AG08395 (cell line): ENCODE data around the gene TCEAL6.
A peak's percentile ranks its signal among the peaks of the same experiment; 100 is the strongest.
"Not testable (repeated sequence)": the region's sequence is repeated elsewhere in the genome, so short reads cannot be mapped to it uniquely, and the experiment has no call there.

Experiments used
- DNase-seq: peaks from one replicate; pipeline ENCODE4 v3.0.0; 2012; ENCODE audit warnings: mixed read lengths, low spot score

The TCEAL6 gene

GRCh38 chrX:102142274-102142673 is at the start of gene TCEAL6:
Gene TCEAL6 (minus strand): TSS chrX:102142481.
- not testable (repeated sequence) for DNase-seq

- no peak for DNase-seq
Measured at GRCh38 chrX:102185967-102186720, 43.9 kb upstream of the TCEAL6 start.

- no peak for DNase-seq
Measured at GRCh38 chrX:102155806-102156179, 13.5 kb upstream of the TCEAL6 start, which contains the start of gene BEX5. Gene BEX5 (minus strand): TSS chrX:102155977. CDS start chrX:102154265, 1,712 bp downstream.

DNA sequence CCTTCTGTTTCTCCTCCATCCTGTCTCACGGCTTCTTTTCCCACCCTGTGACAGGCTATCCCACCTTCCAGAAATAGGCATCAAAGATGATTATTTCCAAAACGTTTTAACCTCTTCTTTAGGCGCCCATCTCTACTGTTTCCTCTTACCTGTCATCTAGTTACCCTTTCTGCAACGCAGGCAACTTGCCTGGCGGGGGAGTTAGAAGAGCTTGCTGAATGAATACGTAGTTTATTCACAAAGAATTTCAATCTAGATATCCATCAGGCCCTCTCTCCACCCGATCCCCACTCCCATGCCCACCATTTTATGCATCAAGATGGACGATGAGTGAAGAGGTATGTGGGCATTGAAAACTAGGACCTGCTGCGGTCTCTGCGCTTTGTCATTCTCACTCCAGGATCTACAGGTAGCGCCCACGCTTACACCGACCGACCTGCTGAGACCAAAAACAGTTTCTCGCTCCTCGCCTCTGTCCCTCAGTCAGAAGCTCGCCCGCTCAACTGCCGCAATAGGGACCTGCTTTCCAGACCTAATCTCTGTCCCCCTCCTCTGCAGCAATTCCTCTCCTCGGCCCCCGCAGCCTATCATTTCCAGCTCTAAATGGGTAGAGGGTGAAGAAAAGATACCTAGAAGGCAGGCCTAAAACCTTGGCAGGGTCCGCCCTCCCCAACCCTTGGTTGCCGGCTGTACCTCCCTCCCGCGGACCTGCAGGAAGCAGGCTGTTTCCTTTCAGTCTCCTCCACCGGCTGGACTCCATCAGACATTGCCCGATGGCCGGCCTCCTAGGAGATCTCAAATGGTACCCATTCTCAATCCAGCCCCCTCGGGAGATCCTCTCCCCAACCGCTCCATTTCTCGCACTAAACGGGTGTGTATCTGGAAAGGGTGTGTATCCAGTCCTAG is 12.9 kb upstream of the TCEAL6 start:
- DNase-seq, result no peak

- DNase-seq, result no peak
Measured at GRCh38 chrX:102154218-102154860, 12.1 kb upstream of the TCEAL6 start.

- not testable (repeated sequence) for DNase-seq
Measured at GRCh38 chrX:102141631-102142030, 650 bp downstream of the TCEAL6 start.

GRCh38 chrX:102140876-102141275 is 1.4 kb downstream of the TCEAL6 start:
- DNase-seq, result not testable (repeated sequence)

- DNase-seq, result no peak
Measured at GRCh38 chrX:102138064-102138463, 4.2 kb downstream of the TCEAL6 start.

- DNase-seq, result peak; percentile 26
Measured at GRCh38 chrX:102129473-102129872, 12.8 kb downstream of the TCEAL6 start.

GRCh38 chrX:102126863-102127262 is 15.4 kb downstream of the TCEAL6 start:
- no peak for DNase-seq

DNA sequence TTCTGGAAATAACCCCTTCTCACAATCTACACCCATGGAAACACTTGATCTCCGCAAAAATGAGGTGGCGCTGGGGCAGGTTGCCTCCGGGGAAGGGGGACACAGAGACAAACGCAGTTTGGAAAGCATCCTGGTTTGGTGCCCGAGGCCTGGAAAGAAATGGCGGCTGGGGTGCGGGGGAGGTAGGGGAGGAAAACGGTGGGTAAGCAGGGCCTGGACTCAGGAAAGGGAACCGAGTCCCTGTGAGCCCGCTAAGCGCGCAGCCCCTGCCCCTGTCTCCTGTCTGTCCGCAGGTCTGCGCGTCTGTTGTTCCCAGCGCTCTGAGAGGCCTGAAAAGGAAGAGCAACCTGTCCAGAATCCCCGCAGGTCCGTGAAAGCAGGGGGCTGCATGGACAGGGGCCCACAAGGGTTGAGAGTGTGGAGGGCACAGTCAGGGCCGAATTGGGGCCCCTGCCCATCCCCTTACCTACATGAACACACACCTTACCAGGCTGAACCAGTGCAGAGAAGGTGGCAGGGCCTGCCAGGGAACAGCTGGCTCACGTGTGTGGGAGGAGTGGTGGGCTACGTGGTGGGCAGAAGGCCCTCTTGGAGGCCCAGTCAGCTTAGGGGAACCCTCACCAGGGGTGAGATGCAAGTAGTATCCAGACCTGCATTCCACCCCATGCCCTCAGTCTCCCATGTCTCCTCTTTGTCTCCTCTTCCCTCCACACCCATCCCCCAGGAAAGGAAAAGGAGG is 16.0 kb downstream of the TCEAL6 start:
- not testable (repeated sequence) for DNase-seq

GRCh38 chrX:102125436-102125835 is 16.8 kb downstream of the TCEAL6 start, which contains the start of gene TCEAL2:
Gene TCEAL2 (plus strand): TSS chrX:102125679. CDS start chrX:102126831, 1,152 bp downstream.
- DNase-seq, result not testable (repeated sequence)

- DNase-seq, result not testable (repeated sequence)
Measured at GRCh38 chrX:102125014-102125413, 17.3 kb downstream of the TCEAL6 start.

- DNase-seq, result no peak
Measured at GRCh38 chrX:102115748-102116147, 26.5 kb downstream of the TCEAL6 start.

DNA sequence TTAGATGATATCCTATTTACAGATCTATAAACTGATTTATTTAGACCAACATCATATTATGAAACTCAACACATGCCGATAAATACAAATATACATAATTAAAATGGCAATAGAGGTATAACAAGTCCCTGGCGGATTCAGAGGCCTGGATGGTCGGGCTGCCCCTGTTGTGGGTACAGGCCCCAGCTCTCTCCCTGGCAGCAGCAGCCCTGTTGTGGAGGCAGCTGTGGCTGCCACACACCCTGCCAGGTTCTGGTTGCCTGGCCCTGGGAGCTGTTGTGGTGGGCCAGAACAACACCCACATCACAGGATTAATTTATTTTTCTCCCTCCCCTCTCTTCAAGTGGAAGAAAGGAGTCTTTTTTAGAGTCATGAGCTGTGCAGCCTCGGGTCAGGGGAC is 28.9 kb downstream of the TCEAL6 start:
- no peak for DNase-seq
